H9 (cell line): ENCODE measurements around the gene DCAF12. TPM values are rescaled to one million over a fixed set of nuclear protein-coding genes. Genes with fewer than 3 reads are reported as not detected.

Source experiments
- DNase-seq: peaks from one replicate; pipeline ENCODE4 v3.0.0-alpha.2; 2017
- H2AFZ ChIP-seq: one replicate; pipeline ENCODE4 v1.6.1; 2013; ENCODE audit warnings: mild to moderate bottlenecking, low read length, control low read depth, moderate library complexity
- H2AK5ac ChIP-seq: 2 replicates; pipeline ENCODE4 v1.6.1; 2013; ENCODE audit warnings: low read length, control low read depth, mixed read lengths; ENCODE audit not compliant: insufficient read length
- H2BK120ac ChIP-seq: one replicate; pipeline ENCODE4 v1.6.1; 2013; ENCODE audit warnings: low read depth, mild to moderate bottlenecking, low read length, control low read depth, inconsistent platforms; ENCODE audit not compliant: poor library complexity, severe bottlenecking
- H2BK12ac ChIP-seq: 2 replicates; pipeline ENCODE4 v1.6.1; 2013; ENCODE audit warnings: low read length, control low read depth, mixed read lengths, low read depth; ENCODE audit not compliant: insufficient read length
- H2BK15ac ChIP-seq: 2 replicates; pipeline ENCODE4 v1.6.1; 2013; ENCODE audit warnings: low read depth, low read length, control low read depth
- H2BK20ac ChIP-seq: one replicate; pipeline ENCODE4 v1.6.1; 2013; ENCODE audit warnings: low read depth, mild to moderate bottlenecking, low read length, control low read depth, inconsistent platforms; ENCODE audit not compliant: poor library complexity, severe bottlenecking
- H2BK5ac ChIP-seq: 2 replicates; pipeline ENCODE4 v1.6.1; 2013; ENCODE audit warnings: low read length, control low read depth, mixed read lengths; ENCODE audit not compliant: insufficient read length
- H3K14ac ChIP-seq: 2 replicates; pipeline ENCODE4 v1.6.1; 2013; ENCODE audit warnings: low read length, control low read depth; ENCODE audit not compliant: insufficient read depth
- H3K18ac ChIP-seq: 2 replicates; pipeline ENCODE4 v1.6.1; 2013; ENCODE audit warnings: low read depth, mild to moderate bottlenecking, mixed read lengths, low read length, control low read depth; ENCODE audit not compliant: insufficient read length
- H3K23ac ChIP-seq: 2 replicates; pipeline ENCODE4 v1.6.1; 2013; ENCODE audit warnings: low read length, control low read depth, mixed read lengths, low read depth; ENCODE audit not compliant: insufficient read length
- H3K23me2 ChIP-seq: 2 replicates; pipeline ENCODE4 v1.6.1; 2013; ENCODE audit warnings: low read depth, mild to moderate bottlenecking, mixed read lengths, low read length, control low read depth; ENCODE audit not compliant: insufficient read length, poor library complexity, severe bottlenecking
- H3K27ac ChIP-seq: 2 replicates; pipeline ENCODE4 v1.5.1; 2013; ENCODE audit warnings: low read length, control low read depth, mixed read lengths, low read depth; ENCODE audit not compliant: insufficient read length
- H3K27me3 ChIP-seq: 2 replicates; pipeline ENCODE4 v1.6.1; 2013; ENCODE audit warnings: low read length, control low read depth, inconsistent platforms; ENCODE audit not compliant: insufficient read depth
- H3K4ac ChIP-seq: 2 replicates; pipeline ENCODE4 v1.6.1; 2013; ENCODE audit warnings: low read depth, mild to moderate bottlenecking, control low read depth, inconsistent platforms, low read length, moderate library complexity
- H3K4me1 ChIP-seq: 2 replicates; pipeline ENCODE4 v1.6.1; 2013; ENCODE audit warnings: low read length, control low read depth, inconsistent platforms; ENCODE audit not compliant: insufficient read depth
- H3K4me2 ChIP-seq: 2 replicates; pipeline ENCODE4 v1.6.1; 2013; ENCODE audit warnings: low read length, control low read depth, mixed read lengths; ENCODE audit not compliant: insufficient read length, insufficient read depth
- H3K56ac ChIP-seq: 2 replicates; pipeline ENCODE4 v1.6.1; 2013; ENCODE audit warnings: low read depth, mild to moderate bottlenecking, mixed read lengths, low read length, control low read depth; ENCODE audit not compliant: insufficient read length
- H3K79me1 ChIP-seq: 2 replicates; pipeline ENCODE4 v1.6.1; 2013; ENCODE audit warnings: low read depth, mild to moderate bottlenecking, moderate library complexity, low read length, control low read depth, inconsistent platforms; ENCODE audit not compliant: insufficient read depth, poor library complexity, severe bottlenecking
- H3K79me2 ChIP-seq: 2 replicates; pipeline ENCODE4 v1.6.1; 2013; ENCODE audit warnings: low read length, control low read depth, inconsistent platforms; ENCODE audit not compliant: insufficient read depth
- H3K9ac ChIP-seq: 2 replicates; pipeline ENCODE4 v1.6.1; 2013; ENCODE audit warnings: low read length, control low read depth, mixed read lengths; ENCODE audit not compliant: insufficient read length; ENCODE audit errors: extremely low read depth
- H3K9me3 ChIP-seq: one replicate; pipeline ENCODE4 v1.6.1; 2013; ENCODE audit warnings: low read depth, low read length, inconsistent platforms; ENCODE audit not compliant: control insufficient read depth
- H3T11ph ChIP-seq: one replicate; pipeline ENCODE4 v1.6.1; 2013; ENCODE audit warnings: mild to moderate bottlenecking, low read length, control low read depth, inconsistent platforms
- H4K20me1 ChIP-seq: one replicate; pipeline ENCODE4 v1.6.1; 2013; ENCODE audit not compliant: control insufficient read depth, insufficient read length, insufficient read depth
- H4K5ac ChIP-seq: 2 replicates; pipeline ENCODE4 v1.6.1; 2013; ENCODE audit warnings: low read depth, mild to moderate bottlenecking, mixed read lengths, low read length, control low read depth; ENCODE audit not compliant: insufficient read length
- H4K8ac ChIP-seq: replicated peaks from 2 replicates; pipeline ENCODE4 v1.6.1; 2013; ENCODE audit warnings: low read length, control low read depth, mixed read lengths, low read depth; ENCODE audit not compliant: insufficient read length
- H4K91ac ChIP-seq: 2 replicates; pipeline ENCODE4 v1.6.1; 2013; ENCODE audit warnings: low read depth, mild to moderate bottlenecking, moderate library complexity, mixed read lengths, low read length, control low read depth; ENCODE audit not compliant: insufficient read length
- H3K27ac Mint-ChIP-seq, 3 experiments: 2 replicates in 2 of 3; 3 replicates in 1 of 3; pipeline ENCODE4 v1.8.0; 2020 to 2021; ENCODE audit warnings: mixed read lengths in 3 of 3, mild to moderate bottlenecking in 1 of 3, moderate library complexity in 1 of 3
- H3K27me3 Mint-ChIP-seq: 2 replicates; pipeline ENCODE4 v1.8.0; 2021; ENCODE audit warnings: low read depth, mild to moderate bottlenecking, moderate library complexity, mixed read lengths
- H3K36me3 Mint-ChIP-seq, 3 experiments: 2 replicates in 2 of 3; 3 replicates in 1 of 3; pipeline ENCODE4 v1.8.0; 2020 to 2021; ENCODE audit warnings: low read depth in 3 of 3, mixed read lengths in 3 of 3; ENCODE audit not compliant: insufficient read depth in 1 of 3
- H3K4me1 Mint-ChIP-seq, 2 experiments: 2 replicates each; pipeline ENCODE4 v1.8.0; 2020; ENCODE audit warnings: mixed read lengths in 2 of 2
- H3K4me3 Mint-ChIP-seq, 2 experiments: 2 replicates in 1 of 2; 3 replicates in 1 of 2; pipeline ENCODE4 v1.8.0; 2020 to 2021; ENCODE audit warnings: mild to moderate bottlenecking in 2 of 2, mixed read lengths in 2 of 2, moderate library complexity in 1 of 2
- H3K9me3 Mint-ChIP-seq, 2 experiments: 2 replicates in 1 of 2; 3 replicates in 1 of 2; pipeline ENCODE4 v1.8.0; 2020; ENCODE audit warnings: mild to moderate bottlenecking in 2 of 2, mixed read lengths in 2 of 2, moderate library complexity in 1 of 2
- CTCF ChIP-seq: fragments of 200-600 bp; sonication (generic); conservative IDR thresholded peaks from 3 replicates; pipeline ENCODE4 v1.8.0; 2021; ENCODE audit warnings: antibody characterized with exemption, mild to moderate bottlenecking
- WGBS: extraction: QIAGEN DNeasy Blood & Tissue Kit; methylation state at CpG from one replicate; pipeline ENCODE4 v1.1.7; 2013; ENCODE audit warnings: missing lambda C conversion rate, low lambda C conversion rate, mixed read lengths; ENCODE audit not compliant: insufficient read length; ENCODE audit errors: extremely low coverage; 5-methylcytosine and 5-hydroxymethylcytosine counted together
- total RNA-seq: library from RNA; stranded (reverse); gene quantifications from 2 replicates; pipeline ENCODE4 v1.2.1, GENCODE V29; 2021

Gene DCAF12
- total RNA-seq, 1 experiment from 2014 or later, result 33.6 TPM

- H3K79me2 ChIP-seq, result peaks cover 31% of the 10 kb centered on the region
- Mint-ChIP-seq H3K36me3 (peaks cover 26 to 51% (median 39%) of the 10 kb centered on the region in 3 experiments; a peak in 6 of 7 replicates), H3K27ac (no peak overlapping the region)
Observed at GRCh38 chr9:34037626-34038025, 88.9 kb downstream of the DCAF12 start.

More at GRCh38 chr9:34037626-34038025, 88.9 kb downstream of the DCAF12 start:
- Histone ChIP-seq H2AK5ac (no peak overlapping the region), H2BK15ac (no peak overlapping the region), H2AFZ (no peak overlapping the region), H4K91ac (no peak overlapping the region), H3K4me1 (no peaks in the 10 kb centered on the region), H2BK20ac (no peak overlapping the region), H3K27ac (no peak overlapping the region), H3K79me1 (peaks cover 15% of the 10 kb centered on the region), H2BK120ac (no peak overlapping the region), H4K5ac (no peak overlapping the region), H3T11ph (no peak overlapping the region), H3K9ac (no peak overlapping the region), H4K20me1 (no peaks in the 10 kb centered on the region), H3K18ac (no peak overlapping the region), H3K9me3 (no peaks in the 10 kb centered on the region), H3K23me2 (no peaks in the 10 kb centered on the region), H3K14ac (no peak overlapping the region), H2BK5ac (no peak overlapping the region), H4K8ac (no peak overlapping the region), H3K27me3 (no peaks in the 10 kb centered on the region), H3K4me2 (no peak overlapping the region), H3K4ac (no peak overlapping the region), H3K56ac (no peak overlapping the region), H2BK12ac (no peak overlapping the region), H3K23ac (no peak overlapping the region)
- no peak overlapping the region for H3K4me3 Mint-ChIP-seq
- WGBS, result no CpG with 5 or more reads among the region's 2 CpGs
- DNase-seq, result no peak
- peaks cover 7 to 9% of the 10 kb centered on the region in 2 experiments; a peak in 4 of 5 replicates for H3K9me3 Mint-ChIP-seq
- no peak for TF ChIP-seq CTCF
- H3K27me3 Mint-ChIP-seq, result no peaks in the 10 kb centered on the region
- peaks cover 0 to 3% of the 10 kb centered on the region in 2 experiments; a peak in 2 of 4 replicates for H3K4me1 Mint-ChIP-seq
